ENCODE data around the gene VGLL2.
"Not testable (repeated sequence)": the region's sequence is repeated elsewhere in the genome, so short reads cannot be mapped to it uniquely, and the experiment has no call there.

- TF ChIP-seq, protein P1, sequence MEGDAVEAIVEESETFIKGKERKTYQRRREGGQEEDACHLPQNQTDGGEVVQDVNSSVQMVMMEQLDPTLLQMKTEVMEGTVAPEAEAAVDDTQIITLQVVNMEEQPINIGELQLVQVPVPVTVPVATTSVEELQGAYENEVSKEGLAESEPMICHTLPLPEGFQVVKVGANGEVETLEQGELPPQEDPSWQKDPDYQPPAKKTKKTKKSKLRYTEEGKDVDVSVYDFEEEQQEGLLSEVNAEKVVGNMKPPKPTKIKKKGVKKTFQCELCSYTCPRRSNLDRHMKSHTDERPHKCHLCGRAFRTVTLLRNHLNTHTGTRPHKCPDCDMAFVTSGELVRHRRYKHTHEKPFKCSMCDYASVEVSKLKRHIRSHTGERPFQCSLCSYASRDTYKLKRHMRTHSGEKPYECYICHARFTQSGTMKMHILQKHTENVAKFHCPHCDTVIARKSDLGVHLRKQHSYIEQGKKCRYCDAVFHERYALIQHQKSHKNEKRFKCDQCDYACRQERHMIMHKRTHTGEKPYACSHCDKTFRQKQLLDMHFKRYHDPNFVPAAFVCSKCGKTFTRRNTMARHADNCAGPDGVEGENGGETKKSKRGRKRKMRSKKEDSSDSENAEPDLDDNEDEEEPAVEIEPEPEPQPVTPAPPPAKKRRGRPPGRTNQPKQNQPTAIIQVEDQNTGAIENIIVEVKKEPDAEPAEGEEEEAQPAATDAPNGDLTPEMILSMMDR (IDR thresholded peaks at IDR 0.05) = not testable (repeated sequence)
- not testable (repeated sequence) for TF ChIP-seq POLR2A, POLR2AphosphoS5 (IDR thresholded peaks at IDR 0.05)
Measured at GRCh38 chr6:117244979-117245378, 20.4 kb upstream of the VGLL2 start.
